Transverse colon (tissue), 4 donors: Measurements from ENCODE around the gene PHF12. TPM values are rescaled to one million over a fixed set of nuclear protein-coding genes. Genes with fewer than 3 reads are reported as not detected.

Source experiments
- DNase-seq: peaks from one replicate; pipeline ENCODE4 v3.0.0-alpha.2; 2019
- H3K27ac ChIP-seq, 4 donors: fragments of 200-600 bp; sonication (generic); 2 replicates each; pipeline ENCODE4 v1.5.1; 2016 to 2018; ENCODE audit warnings: inconsistent platforms in 4 of 4
- H3K27me3 ChIP-seq: fragments of 200-600 bp; sonication (generic); 2 replicates; pipeline ENCODE4 v1.5.1; 2017; ENCODE audit warnings: inconsistent platforms
- H3K36me3 ChIP-seq, 4 donors: fragments of 200-600 bp; sonication (generic); 2 replicates each; pipeline ENCODE4 v1.5.1; 2017 to 2019; ENCODE audit warnings: inconsistent platforms in 4 of 4
- H3K4me1 ChIP-seq, 4 donors: fragments of 200-600 bp; sonication (generic); 2 replicates each; pipeline ENCODE4 v1.5.1; 2017 to 2020; ENCODE audit warnings: inconsistent platforms in 4 of 4
- H3K4me3 ChIP-seq, 4 donors: fragments of 200-600 bp; sonication (generic); 1 replicate in 1 of 4; 2 replicates in 3 of 4; pipeline versions ENCODE4 v1.5.1 to v1.6.1; 2017 to 2019; ENCODE audit warnings: inconsistent platforms in 4 of 4
- H3K9me3 ChIP-seq, 2 donors: fragments of 200-600 bp; sonication (generic); 2 replicates each; pipeline ENCODE4 v1.5.1; 2017 to 2019; ENCODE audit warnings: inconsistent platforms in 2 of 2
- CTCF ChIP-seq, 5 experiments: fragments of 200-600 bp in 3 of 5; fragments of 450-650 bp in 2 of 5; sonication (generic) in 3 of 5; IDR thresholded peaks; 1 replicate in 2 of 5; 2 replicates in 3 of 5; pipeline ENCODE4 v1.5.1; 2016 to 2017; ENCODE audit warnings: antibody characterized with exemption in 5 of 5, inconsistent platforms in 3 of 5, mild to moderate bottlenecking in 2 of 5, moderate library complexity in 1 of 5
- EP300 ChIP-seq: sonication (generic); formaldehyde crosslinking; IDR thresholded peaks from one replicate; pipeline ENCODE4 v1.6.1; 2017; ENCODE audit warnings: antibody characterized with exemption, low read depth
- POLR2A ChIP-seq: fragments of 450-650 bp; IDR thresholded peaks from one replicate; pipeline ENCODE4 v1.6.1; 2016; ENCODE audit warnings: antibody characterized with exemption, mild to moderate bottlenecking, moderate library complexity
- POLR2AphosphoS5 ChIP-seq, 3 donors: sonication (generic); formaldehyde crosslinking; IDR thresholded peaks; one replicate each; pipeline ENCODE4 v1.6.1; 2016; ENCODE audit warnings: antibody characterized with exemption in 3 of 3
- WGBS, 2 donors: methylation state at CpG; one replicate each; pipeline ENCODE4 v1.1.5; 2018; ENCODE audit warnings: low coverage in 1 of 2; 5-methylcytosine and 5-hydroxymethylcytosine counted together
- in situ Hi-C, 4 donors: fragments of 200-750 bp; cut with MboI; loops; one replicate each; pipeline versions ENCODE4 v1.15.0 to v1.15.1; 2017; ENCODE audit warnings: low sequenced_read_pairs in 3 of 4, low pct_ligation_motif_present in 1 of 4, low pct_unique_long_range_greater_than_20kb in 1 of 4
- intact Hi-C: fragments of 100-400 bp; cut with DNase I; formaldehyde crosslinking; loops from one replicate; pipeline ENCODE4 v1.15.1; 2023; ENCODE audit warnings: low total_unique reads
- total RNA-seq, 4 donors: library from RNA; depleted of rRNA; stranded (reverse); fragments of >200 nt; gene quantifications; one replicate each; pipeline ENCODE4 v1.1.0, GENCODE V29; 2016

Gene PHF12
- total RNA-seq, 4 donors from 2014 or later, result 43.5 to 134 (median 60.5) TPM

GRCh38 chr17:28991779-28992178 is 40.5 kb upstream of the PHF12 start:
- H3K36me3 ChIP-seq, result no peaks in the 10 kb centered on the region
- H3K4me1 ChIP-seq, result peaks cover 0 to 3% (median 0%) of the 10 kb centered on the region in 4 donors
- no peak for DNase-seq
- H3K27ac ChIP-seq, result no peak overlapping the region
- intact Hi-C loops (no loop called here), in situ Hi-C loops (no loop called here)
- 55% methylated on average over 8 of the region's 8 CpGs; no CpG with 5 or more reads in 1 of the 2 donors for WGBS, 2 donors
- no peaks in the 10 kb centered on the region for H3K9me3 ChIP-seq
- TF ChIP-seq POLR2A (no peak), CTCF (IDR thresholded peaks at IDR 0.05) (no peak), EP300 (no peak), POLR2AphosphoS5 (IDR thresholded peaks at IDR 0.05) (no peak)
- H3K27me3 ChIP-seq, result peaks cover 3% of the 10 kb centered on the region
- H3K4me3 ChIP-seq, result no peak overlapping the region

GRCh38 chr17:28989028-28989427 is 37.7 kb upstream of the PHF12 start:
- intact Hi-C loops (no loop called here), in situ Hi-C loops (no loop called here)
- DNase-seq, result no peak
- H3K4me1 ChIP-seq, result no peaks in the 10 kb centered on the region
- no peak overlapping the region for H3K27ac ChIP-seq
- H3K36me3 ChIP-seq, result no peaks in the 10 kb centered on the region
- no peak for TF ChIP-seq POLR2AphosphoS5 (IDR thresholded peaks at IDR 0.05)
- no peak overlapping the region for H3K4me3 ChIP-seq
- H3K9me3 ChIP-seq, result no peaks in the 10 kb centered on the region
- peaks cover 19% of the 10 kb centered on the region for H3K27me3 ChIP-seq

- no peak overlapping the region for H3K4me3 ChIP-seq
- peaks cover 19% of the 10 kb centered on the region for H3K27me3 ChIP-seq
- H3K4me1 ChIP-seq, result no peaks in the 10 kb centered on the region
- no peaks in the 10 kb centered on the region for H3K9me3 ChIP-seq
- intact Hi-C loops (no loop called here), in situ Hi-C loops (no loop called here)
- H3K27ac ChIP-seq, result no peak overlapping the region
- TF ChIP-seq EP300 (no peak), POLR2AphosphoS5 (IDR thresholded peaks at IDR 0.05) (no peak), CTCF (IDR thresholded peaks at IDR 0.05) (no peak), POLR2A (no peak)
- 88 to 100% methylated on average over 1 of the region's 1 CpG for WGBS, 2 donors
- DNase-seq, result no peak
- no peaks in the 10 kb centered on the region for H3K36me3 ChIP-seq
Measured at GRCh38 chr17:28988475-28988874, 37.2 kb upstream of the PHF12 start.

GRCh38 chr17:28986714-28987655 is 35.7 kb upstream of the PHF12 start:
- no peak for TF ChIP-seq EP300
- no peak for TF ChIP-seq CTCF (IDR thresholded peaks at IDR 0.05)
- no peak for TF ChIP-seq POLR2AphosphoS5 (IDR thresholded peaks at IDR 0.05)
- no peak for TF ChIP-seq POLR2A
- no peak overlapping the region for H3K4me3 ChIP-seq
- H3K36me3 ChIP-seq, result no peaks in the 10 kb centered on the region
- no peak for DNase-seq
- WGBS, 2 donors, result 74% methylated on average over 14 of the region's 15 CpGs; no CpG with 5 or more reads in 1 of the 2 donors
- H3K9me3 ChIP-seq, result no peaks in the 10 kb centered on the region
- no peak overlapping the region for H3K27ac ChIP-seq
- in situ Hi-C loops, result no loop called here
- H3K4me1 ChIP-seq, result no peaks in the 10 kb centered on the region
- H3K27me3 ChIP-seq, result peaks cover 19% of the 10 kb centered on the region
- intact Hi-C loops, result no loop called here
